Embryonic facial prominence (tissue), 1 donor: ENCODE results near the gene ST6GAL1.
"Not testable (repeated sequence)": the region's sequence is repeated elsewhere in the genome, so short reads cannot be mapped to it uniquely, and the experiment has no call there.

Experiments
- DNase-seq: peaks from one replicate; pipeline ENCODE4 v3.0.0-alpha.2; 2016; ENCODE audit errors: extremely low spot score

Gene ST6GAL1

GRCh38 chr3:186930143-186930640 is at the start of gene ST6GAL1:
ST6GAL1 (plus strand) TSS chr3:186930526; CDS start chr3:187042704, 112,178 bp downstream.
- DNase-seq: peak; percentile 37

GRCh38 chr3:186882150-186882524 is 48.2 kb upstream of the ST6GAL1 start:
- DNase-seq: no peak

- DNase-seq: no peak
Observed at GRCh38 chr3:186882881-186883685, 47.2 kb upstream of the ST6GAL1 start.

- DNase-seq: no peak
Observed at GRCh38 chr3:186883686-186884058, 46.7 kb upstream of the ST6GAL1 start.

GRCh38 chr3:186884868-186885267 is 45.5 kb upstream of the ST6GAL1 start:
- not testable (repeated sequence) for DNase-seq

- DNase-seq: no peak
Observed at GRCh38 chr3:186886202-186886981, 43.9 kb upstream of the ST6GAL1 start.

GRCh38 chr3:186887507-186887938 is 42.8 kb upstream of the ST6GAL1 start:
- not testable (repeated sequence) for DNase-seq

- no peak for DNase-seq
Observed at GRCh38 chr3:186888569-186888968, 41.8 kb upstream of the ST6GAL1 start.

- DNase-seq: not testable (repeated sequence)
Observed at GRCh38 chr3:186889698-186890097, 40.6 kb upstream of the ST6GAL1 start.

GRCh38 chr3:186890911-186891310 is 39.4 kb upstream of the ST6GAL1 start:
- DNase-seq: no peak

- DNase-seq: not testable (repeated sequence)
Observed at GRCh38 chr3:186893071-186893470, 37.3 kb upstream of the ST6GAL1 start.

- DNase-seq: no peak
Observed at GRCh38 chr3:186895406-186895805, 34.9 kb upstream of the ST6GAL1 start.

GRCh38 chr3:186896006-186896405 is 34.3 kb upstream of the ST6GAL1 start:
- DNase-seq: no peak

- DNase-seq: no peak
Observed at GRCh38 chr3:186896875-186897274, 33.5 kb upstream of the ST6GAL1 start.

GRCh38 chr3:186901135-186901734 is 29.1 kb upstream of the ST6GAL1 start:
- no peak for DNase-seq

GRCh38 chr3:186902154-186902553 is 28.2 kb upstream of the ST6GAL1 start:
- DNase-seq: no peak

- DNase-seq: no peak
Observed at GRCh38 chr3:186902713-186903112, 27.6 kb upstream of the ST6GAL1 start.

- DNase-seq: not testable (repeated sequence)
Observed at GRCh38 chr3:186903676-186904075, 26.6 kb upstream of the ST6GAL1 start.

- DNase-seq: not testable (repeated sequence)
Observed at GRCh38 chr3:186907075-186907474, 23.3 kb upstream of the ST6GAL1 start.

- no peak for DNase-seq
Observed at GRCh38 chr3:186909078-186909853, 21.1 kb upstream of the ST6GAL1 start.
